HG03457 (cell line): ENCODE measurements around the gene CYB5R3.
"Not testable (repeated sequence)": the region's sequence is repeated elsewhere in the genome, so short reads cannot be mapped to it uniquely, and the experiment has no call there.

Experiments used
- ATAC-seq: cut with Tn5 transposase; IDR thresholded peaks from one replicate; pipeline ENCODE4 v1.9.1; 2021; ENCODE audit warnings: moderate number of reproducible peaks; ENCODE audit not compliant: unreplicated experiment

The CYB5R3 gene

DNA sequence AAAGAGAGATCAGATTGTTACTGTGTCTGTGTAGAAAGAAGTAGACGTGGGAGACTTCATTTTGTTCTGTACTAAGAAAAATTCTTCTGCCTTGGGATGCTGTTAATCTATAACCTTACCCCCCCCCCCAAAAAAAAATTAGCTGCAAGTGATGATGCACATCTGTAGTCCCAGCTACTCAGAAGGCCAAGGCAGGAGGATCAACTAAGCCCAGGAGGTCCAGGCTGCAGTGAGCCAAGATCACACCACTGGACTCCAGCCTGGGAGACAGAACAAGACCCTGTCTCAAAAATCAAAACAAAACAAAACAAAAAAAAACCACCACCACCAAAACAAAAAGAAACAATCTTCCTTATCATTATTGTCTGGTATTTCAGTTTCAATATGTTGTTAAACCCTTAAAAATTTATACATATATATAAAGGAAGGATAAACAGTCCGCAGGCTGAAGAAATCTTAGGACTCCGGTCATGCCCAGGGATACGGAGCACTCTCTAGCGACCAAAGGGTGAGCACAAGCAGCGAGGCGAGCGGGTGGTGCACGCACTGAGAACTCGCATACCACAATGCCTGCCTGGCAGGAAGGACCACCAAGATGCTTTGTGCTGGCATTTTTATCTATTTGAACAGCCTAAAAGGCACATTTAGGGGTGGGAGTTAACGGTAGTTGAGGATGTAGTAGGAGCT is 40.9 kb downstream of the CYB5R3 start:
- no peak for ATAC-seq

DNA sequence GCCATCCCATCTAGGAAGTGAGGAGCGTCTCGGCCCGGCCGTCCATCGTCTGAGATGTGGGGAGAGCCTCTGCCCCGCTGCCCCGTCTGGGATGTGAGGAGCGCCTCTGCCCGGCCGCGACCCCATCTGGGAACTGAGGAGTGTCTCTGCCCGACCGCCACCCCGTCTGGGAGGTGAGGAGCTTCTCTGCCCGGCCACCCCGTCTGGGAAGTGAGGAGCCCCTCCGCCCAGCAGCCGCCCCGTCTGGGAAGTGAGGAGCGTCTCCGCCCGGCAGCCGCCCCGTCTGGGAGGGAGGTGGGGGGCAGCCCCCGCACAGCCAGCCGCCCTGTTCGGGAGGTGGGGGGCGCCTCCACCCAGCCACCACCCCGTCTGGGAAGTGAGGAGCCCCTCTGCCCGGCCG is 41.6 kb downstream of the CYB5R3 start:
- ATAC-seq: not testable (repeated sequence)

DNA sequence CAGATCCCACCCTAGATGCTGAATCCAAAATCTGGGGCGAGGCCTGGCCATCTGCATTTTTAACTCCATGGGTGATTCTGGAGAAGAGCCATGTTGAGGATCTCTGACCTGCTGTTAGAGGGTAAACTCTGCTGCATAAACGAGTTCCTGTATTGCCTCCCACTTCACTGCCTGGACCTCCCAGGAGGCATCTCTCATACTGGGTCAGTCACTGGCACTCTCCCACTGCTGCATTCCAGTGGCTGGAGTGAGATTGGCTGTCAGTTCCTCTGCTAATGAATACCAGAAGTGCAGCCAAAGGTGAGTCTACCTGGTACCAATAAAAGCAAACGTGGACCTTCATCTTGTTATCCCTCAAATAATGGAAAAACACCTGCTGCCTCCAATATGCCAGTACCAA is 44.8 kb downstream of the CYB5R3 start:
- no peak for ATAC-seq

DNA sequence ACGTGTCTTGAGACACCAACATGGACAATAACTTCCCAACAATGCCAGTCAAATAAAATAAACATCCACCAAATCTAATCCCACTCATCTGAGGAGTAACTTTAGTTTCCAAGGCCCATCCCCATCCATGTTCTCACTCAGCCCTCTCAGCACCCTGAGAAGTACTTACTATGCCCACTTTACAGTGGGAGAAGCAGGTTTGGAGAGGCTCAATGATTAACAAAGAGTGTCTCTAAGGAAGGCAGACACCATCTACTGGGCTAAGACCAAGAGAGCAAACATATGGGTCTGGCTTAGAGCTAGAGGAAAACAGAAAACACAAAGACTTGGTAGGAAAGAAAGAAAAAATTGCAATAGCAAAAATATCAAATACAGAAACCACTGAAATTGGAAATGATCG is 45.8 kb downstream of the CYB5R3 start:
- no peak for ATAC-seq

DNA sequence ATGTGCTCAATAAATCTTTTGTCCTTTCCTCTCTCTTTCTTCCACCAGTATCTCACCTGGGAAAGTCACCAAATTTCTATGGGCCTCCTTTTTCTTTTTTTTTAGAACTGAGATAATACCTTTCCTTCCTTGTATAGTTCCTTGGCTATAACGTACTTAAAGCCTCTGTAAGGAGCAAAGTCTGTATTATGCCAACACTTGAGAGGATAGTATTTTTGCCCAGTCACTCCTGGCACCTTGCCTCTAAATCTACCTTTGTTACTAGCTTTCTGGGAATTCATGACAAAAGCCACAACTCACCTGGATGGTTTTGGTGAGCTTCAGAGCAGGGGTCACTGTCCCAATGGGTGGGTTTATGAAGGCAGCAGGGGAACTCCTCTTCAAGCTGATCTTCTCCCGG is 46.7 kb downstream of the CYB5R3 start:
- no peak for ATAC-seq

DNA sequence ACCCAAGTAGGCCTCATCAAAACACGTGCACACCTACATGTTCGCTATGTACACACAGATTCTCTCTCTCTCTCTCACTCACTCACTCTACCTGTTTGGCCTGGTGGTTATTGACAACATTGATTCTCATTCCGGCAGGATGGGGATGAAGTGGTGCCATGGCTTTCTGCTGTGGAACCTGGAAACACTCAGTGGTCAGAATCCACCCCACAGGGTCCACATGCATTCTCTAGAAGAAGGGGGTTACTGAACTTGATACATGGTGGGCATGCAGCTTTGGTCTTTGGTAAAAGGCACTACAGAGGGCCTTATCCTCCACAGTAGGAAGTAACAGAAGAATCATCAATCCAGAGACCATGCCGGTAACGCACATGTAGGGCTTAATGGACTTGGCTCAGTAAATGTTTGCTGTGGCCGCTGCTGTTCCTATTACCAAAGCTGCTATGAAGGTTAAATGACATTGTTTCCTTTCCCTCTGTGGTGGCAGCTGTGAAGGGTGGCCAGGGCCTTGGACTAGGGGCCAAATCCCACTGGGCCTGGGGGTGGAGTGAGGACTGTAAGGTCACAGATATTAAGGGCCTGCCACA is 47.2 kb downstream of the CYB5R3 start:
- no peak for ATAC-seq

DNA sequence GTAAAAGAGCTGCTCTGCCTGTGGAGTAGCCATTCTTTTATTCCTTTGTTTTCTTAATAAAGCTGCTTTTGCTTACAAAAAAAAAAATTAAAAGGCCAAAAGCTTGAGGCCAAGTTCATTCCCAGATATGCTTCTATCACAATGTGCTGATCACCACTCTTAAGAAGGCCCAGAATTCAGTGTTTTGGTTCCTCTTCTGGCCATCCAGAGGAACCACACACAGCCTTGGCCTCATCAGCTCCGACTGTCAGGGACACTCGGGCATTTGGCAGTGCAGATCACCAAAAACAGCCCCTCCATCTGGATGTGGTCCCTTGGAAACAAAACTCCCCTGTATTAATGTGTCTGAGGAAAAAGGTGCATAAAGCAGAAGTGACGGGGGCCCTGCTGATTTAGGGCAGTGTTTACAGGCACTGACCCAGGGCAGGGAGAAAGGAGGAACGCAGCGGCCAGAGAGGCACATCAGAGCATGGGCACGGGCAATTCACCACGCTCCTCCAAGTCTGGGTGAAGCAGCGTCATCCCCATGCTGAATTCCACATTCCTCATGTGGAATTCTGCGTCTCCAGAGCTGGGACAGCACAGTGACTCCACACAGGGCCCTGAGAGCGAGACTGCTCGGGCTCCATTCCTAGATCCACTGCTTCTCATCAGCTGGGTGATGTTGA is 52.2 kb downstream of the CYB5R3 start:
- ATAC-seq: no peak

DNA sequence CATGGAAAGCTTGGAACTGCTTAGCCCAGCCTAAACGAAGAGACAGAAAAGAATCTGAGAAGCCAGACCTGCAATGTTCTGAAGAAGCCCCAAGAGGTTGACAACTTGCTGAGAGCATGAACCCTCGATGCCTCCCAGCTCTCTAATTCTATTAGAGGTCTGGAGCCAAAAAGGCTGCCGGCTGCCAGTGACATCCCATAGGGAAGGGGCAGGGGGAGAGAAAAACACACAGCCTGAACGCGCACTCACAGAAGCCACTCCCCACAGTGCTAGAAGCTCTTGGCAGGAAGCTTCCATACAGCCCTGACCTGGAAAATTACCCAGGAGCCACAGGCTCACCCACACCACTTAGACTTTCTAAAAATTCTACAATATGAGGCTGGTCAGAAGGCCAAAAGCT is 52.9 kb downstream of the CYB5R3 start:
- ATAC-seq: no peak

DNA sequence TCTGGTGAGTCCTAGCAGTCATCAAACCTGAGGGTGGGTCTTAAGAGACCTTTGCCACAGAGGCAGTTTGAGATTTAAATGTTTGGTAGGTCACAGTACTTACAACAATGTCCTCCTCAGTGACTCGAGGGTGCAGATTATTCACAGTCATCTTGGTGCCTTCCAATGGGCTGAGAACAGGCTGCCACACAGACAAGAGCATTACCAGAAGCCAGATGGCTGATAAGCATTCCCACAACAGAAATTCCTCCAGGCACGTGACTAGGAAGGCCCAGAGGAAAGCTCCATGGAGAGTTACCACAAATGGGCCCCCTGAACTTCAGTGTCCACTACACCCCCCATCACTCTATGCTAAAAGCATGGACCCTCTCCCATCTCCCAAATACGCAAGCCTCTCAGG is 53.8 kb downstream of the CYB5R3 start:
- no peak for ATAC-seq

DNA sequence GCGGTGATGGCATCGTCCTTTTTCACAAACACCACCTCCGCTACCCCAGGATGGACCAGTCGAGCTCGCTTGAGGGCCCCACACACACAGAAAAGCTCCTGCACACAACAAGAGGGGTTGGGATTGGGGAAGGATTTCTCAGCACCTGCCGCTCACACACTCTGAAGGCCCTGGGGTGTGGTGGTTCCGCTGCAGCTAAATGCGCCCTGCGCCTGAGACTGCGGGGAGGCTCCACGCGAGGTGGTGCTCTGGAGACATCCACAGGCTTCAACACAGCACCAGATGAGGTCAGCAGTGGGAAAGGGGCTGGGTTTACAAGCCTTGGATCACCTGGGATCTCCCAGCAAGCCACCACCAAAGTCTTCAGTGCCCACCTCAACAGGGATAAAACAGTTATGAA is 57.2 kb downstream of the CYB5R3 start:
- no peak for ATAC-seq

DNA sequence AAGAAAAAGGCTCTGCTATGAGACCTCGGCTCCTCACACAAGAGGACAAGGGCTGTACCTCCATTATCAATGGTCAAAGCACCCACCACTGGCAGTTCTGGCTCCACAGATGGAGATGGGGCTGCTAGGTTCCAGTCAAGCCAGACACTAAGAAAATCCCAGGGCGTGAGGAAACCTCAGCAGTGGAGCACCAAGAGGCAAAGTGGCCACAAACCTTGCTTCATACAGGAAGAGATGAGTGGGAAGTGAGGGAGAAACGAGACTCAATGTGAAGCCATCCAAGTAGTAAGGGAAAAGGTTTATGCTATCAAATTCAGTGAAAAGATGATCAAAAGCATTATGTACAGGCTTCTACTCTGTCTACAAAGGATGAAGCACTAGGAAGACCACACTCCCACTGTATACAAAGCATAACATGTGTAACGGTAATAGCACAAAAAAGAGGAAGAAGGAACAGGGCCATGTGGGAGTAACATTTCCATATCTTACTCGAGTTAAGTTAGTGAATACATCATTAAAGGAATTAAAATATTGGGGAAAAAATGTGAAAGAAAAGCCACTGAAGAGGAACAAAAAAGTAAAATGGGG is 61.5 kb downstream of the CYB5R3 start:
- ATAC-seq: no peak

DNA sequence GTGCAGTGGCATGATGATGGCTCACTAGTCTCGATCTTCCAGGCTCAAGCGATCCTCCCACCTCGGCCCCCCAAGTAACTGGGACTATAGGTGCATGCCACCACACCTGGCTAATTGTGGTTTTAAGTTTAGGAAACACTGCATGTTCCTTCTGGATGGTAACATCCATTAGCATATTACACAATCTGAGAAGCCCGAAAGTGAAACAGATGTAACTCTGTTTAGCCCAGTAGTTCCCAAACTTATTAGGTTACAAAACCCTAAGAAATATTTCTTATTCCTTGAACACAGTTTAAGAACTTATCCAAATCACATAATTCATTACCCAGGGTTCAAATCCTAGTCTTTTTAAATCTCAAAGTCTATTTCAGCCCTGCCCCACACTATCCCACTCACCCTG is 62.8 kb downstream of the CYB5R3 start:
- ATAC-seq: no peak

DNA sequence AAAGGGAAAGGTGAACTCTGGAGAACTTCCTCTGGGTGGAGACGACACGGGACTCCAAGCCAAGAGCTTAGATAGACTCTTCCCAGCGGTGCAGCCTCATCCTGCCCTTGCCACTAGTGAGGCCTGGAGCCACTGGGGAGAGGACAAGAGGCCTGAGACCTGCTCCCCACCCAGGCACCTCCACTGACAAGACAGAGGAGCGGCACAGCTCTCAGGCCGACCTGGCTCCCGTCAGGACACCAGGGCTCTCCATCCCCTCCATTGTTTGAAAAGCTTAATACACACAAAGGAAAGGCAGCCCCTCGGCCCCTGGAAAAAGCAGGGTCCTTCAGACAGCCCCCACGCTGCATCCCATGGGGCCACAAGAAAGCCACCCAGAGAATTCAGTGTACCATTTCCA is 64.1 kb downstream of the CYB5R3 start:
- ATAC-seq: no peak

DNA sequence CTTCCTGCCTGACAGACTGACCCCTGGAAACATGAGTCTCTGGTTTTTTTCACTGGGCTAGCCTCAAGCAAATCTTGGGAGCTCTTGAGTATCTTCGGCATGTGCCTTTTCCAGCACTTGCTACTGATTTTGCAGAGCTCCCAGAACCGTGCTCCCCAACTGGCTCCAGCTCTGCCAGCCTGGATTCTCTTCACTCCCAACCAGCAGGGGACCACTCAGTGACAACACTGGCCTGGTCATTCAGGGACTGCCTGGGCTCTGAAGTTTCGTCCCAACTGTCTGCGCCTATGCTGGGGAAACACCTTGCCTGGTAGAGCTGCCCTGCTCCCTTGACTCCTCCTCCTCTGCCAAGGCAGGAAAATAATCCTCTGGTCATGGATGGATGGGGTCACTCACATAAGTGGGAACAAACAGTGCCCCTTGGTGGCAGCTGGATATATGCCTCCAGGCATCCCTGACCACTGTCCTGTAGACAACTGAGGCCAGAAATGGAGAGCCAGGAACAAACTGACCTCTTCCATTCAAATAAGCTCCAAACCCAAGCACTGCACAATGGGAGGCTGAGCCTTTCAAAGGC is 64.7 kb downstream of the CYB5R3 start:
- ATAC-seq: no peak

DNA sequence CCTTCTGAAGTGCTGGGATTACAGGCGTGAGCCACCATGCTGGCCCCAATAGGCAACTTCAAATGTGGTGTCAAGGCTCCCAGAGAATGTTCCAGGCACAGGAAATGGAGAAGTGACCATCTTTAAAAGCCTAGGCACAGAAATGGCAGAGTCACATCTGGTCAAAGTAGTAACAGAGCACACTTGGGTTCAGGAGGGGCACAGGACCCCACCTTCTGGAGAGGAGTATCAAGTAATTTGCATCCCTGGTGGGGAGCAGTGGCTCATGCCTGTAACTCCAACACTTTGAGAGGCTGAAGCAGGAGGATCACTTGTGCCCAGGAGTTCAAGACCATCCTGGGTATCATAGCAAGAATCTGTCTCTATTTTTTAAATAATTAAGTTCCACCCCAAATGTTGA is 66.2 kb downstream of the CYB5R3 start:
- ATAC-seq: no peak

DNA sequence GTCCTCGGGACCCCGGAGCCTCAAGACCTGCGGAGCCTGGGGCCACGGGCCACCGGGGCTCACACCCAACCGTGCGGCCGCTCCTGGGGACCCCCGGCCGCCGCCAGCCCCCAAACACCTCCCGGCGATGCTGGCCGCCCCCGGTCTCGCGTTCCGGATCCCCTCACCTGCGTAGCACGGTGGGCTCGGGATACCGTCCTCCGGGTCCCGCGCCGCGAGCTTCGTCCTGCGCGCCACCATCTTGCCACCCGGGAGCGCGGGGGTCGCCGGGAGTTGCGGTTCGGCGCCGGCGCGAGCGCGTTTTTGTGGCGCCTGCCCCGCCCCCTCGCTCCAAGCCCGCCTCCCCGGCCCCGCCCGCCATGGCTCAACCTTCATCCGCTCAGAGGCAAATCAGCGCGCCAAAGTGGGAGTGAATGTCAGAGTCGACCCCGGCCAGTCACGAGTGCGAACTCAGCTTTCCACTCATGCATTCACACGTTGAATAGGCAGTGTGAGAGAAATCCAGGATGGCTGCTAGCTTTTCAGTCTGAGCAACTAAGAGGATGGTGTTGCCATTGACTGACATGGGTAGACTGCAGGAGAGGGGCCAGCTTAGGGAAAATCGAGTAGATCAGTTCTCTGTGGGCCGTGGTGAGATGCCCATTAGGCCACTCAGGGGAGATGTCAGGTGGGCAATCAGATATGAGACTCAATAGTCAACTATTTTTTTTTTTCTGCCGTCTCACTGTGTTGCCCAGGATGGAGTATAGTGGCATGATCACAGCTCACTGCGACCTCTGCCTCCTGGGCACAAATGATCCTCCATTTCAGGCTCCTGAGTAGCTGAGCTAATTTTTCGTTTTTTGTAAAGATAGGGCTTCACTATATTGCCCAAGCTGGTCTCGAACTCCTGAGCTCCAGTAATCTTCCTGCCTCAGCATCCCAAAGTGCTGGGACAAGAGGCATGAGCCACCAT is 67.2 kb downstream of the CYB5R3 start:
- ATAC-seq: no peak

DNA sequence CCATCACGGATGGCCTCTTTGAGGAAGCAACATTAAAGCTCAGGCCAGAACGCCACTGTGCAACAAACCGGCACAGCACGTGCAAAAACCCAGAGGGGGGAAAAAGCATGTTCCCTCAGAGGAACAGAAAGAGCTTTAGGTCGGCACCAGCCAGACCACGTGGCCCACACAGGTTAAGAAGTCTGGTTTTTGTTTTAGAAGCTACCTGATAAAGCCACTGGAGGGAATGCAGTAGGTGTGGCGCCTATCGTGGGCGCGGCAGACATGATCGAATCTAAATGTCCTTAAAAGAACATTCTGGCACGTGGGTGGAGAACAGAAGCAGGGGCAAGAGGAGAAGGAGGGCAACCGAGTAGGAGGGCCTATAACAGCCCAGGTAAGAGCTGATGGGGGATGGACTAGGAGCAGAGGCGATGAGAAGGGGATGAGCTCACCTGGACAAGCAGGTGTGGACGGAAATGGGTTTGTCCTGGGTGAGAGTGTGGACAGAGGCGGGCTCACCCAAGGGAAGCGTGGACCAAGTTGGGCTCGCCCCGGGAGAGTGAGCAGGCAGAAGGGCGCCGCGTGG is 67.9 kb downstream of the CYB5R3 start:
- not testable (repeated sequence) for ATAC-seq

DNA sequence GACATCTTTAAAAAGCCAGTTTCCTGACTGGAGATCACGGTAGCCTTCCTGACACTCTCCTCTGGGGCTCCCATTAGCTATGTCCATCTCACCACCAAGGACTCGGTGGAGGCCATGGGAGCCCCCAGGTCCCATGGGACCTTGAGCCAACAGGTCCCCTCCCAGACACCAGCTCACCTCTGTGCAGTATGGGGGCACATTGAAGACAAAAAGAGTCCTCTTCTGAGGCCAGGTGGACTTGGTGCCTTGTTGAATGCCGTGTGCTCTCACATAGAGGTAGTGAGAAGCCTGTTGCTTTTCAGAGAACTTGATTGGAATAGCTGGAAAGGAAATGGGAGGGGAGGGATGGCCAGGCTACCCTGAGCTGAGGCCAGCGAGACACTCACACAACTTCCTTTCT is 69.2 kb downstream of the CYB5R3 start:
- not testable (repeated sequence) for ATAC-seq

DNA sequence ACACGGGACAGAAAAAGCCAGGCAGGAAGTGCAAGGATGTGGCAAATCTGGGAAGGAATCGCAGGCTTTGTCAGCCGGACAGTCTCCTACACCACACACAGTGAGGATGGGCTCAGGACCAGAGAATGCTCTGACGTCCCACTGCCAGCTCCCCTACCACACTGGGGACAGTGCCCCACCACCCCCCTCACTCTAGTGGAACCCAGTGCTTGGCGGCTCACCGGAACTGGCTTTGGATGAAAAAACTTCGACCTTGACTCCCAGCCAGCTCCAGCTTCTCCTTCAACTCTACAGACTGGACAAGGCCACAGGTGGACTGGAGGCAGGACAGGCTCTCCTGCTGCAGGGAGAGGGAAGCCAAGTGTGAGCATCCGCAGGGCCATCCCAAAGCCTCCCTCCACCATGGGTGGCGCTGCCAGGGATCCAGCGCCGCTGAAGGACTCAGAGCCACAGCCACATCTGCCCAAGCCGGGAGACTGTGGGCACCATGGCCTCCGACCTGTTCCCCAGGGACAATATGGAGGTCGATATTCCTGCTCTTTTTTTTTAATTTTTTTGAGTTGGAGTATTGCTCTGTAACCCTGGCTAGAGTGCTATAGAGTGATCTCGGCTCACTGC is 71.5 kb downstream of the CYB5R3 start:
- ATAC-seq: no peak

DNA sequence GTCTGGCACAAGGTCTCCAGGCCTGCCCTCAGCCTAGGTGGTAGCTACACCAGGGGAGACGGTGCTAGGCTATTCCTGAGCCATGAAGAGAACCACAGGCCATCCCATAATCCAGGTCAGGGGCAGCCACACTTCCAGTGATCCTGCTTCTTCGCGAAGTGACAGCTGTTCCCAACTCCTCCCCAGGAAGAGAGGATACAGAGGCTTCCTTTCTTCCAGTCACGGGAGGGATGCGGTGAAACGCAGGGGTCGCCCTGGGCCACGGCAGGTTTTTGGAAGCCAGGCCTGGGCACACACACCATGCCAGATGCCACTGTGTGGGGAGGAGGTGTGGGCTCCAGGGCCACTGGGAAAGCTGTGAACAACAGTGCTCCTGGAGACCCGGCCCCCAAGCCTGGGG is 72.1 kb downstream of the CYB5R3 start:
- ATAC-seq: not testable (repeated sequence)
